Lung (tissue), 12 donors: ENCODE results near the gene SUPT3H. TPM values are rescaled to one million over a fixed set of nuclear protein-coding genes. Genes with fewer than 3 reads are reported as not detected.
"Not testable (repeated sequence)": the region's sequence is repeated elsewhere in the genome, so short reads cannot be mapped to it uniquely, and the experiment has no call there.

Experiments used
- ATAC-seq: fragments of 200-7000 bp; cut with Tn5 transposase; one replicate; pipeline ENCODE4 v1.9.1; 2020; ENCODE audit warnings: moderate number of reproducible peaks; ENCODE audit not compliant: insufficient read depth, low FRiP score
- DNase-seq, 3 donors: peaks; one replicate each; pipeline ENCODE4 v3.0.0-alpha.2; 2013 to 2017
- H3K27ac ChIP-seq, 2 donors: one replicate each; pipeline ENCODE4 v1.5.1; 2013; ENCODE audit warnings: mild to moderate bottlenecking in 2 of 2, moderate library complexity in 2 of 2, control low read depth in 1 of 2, inconsistent platforms in 1 of 2, low read depth in 1 of 2, low read length in 1 of 2
- H3K27me3 ChIP-seq, 3 donors: one replicate each; pipeline ENCODE4 v1.5.1; 2013; ENCODE audit warnings: low read length in 2 of 3; ENCODE audit not compliant: control insufficient read depth in 3 of 3, insufficient read depth in 3 of 3
- H3K36me3 ChIP-seq, 4 donors: one replicate each; pipeline ENCODE4 v1.5.1; 2013; ENCODE audit warnings: low read length in 4 of 4, mild to moderate bottlenecking in 1 of 4, moderate library complexity in 1 of 4; ENCODE audit not compliant: control insufficient read depth in 4 of 4, insufficient read depth in 4 of 4
- H3K4me1 ChIP-seq, 5 donors: one replicate each; pipeline ENCODE4 v1.5.1; 2013; ENCODE audit warnings: low read length in 5 of 5, mild to moderate bottlenecking in 2 of 5, moderate library complexity in 1 of 5; ENCODE audit not compliant: control insufficient read depth in 5 of 5, insufficient read depth in 5 of 5
- H3K4me3 ChIP-seq: one replicate; pipeline ENCODE4 v1.5.1; 2013; ENCODE audit warnings: mild to moderate bottlenecking, control low read depth, moderate library complexity
- H3K9ac ChIP-seq, 2 donors: one replicate each; pipeline ENCODE4 v1.5.1; 2013; ENCODE audit warnings: low read length in 2 of 2, control low read depth in 1 of 2; ENCODE audit not compliant: insufficient read depth in 1 of 2
- H3K9me3 ChIP-seq, 4 donors: one replicate each; pipeline ENCODE4 v1.5.1; 2013; ENCODE audit warnings: low read length in 3 of 4, mild to moderate bottlenecking in 1 of 4, moderate library complexity in 1 of 4; ENCODE audit not compliant: control insufficient read depth in 4 of 4, insufficient read depth in 3 of 4
- WGBS, 2 donors: extraction: QIAGEN DNeasy Blood & Tissue Kit; methylation state at CpG; one replicate each; pipeline ENCODE4 v1.1.7; 2013; 5-methylcytosine and 5-hydroxymethylcytosine counted together
- polyA plus RNA-seq, 2 donors: library from polyadenylated mRNA; stranded (reverse); fragments of 200-250 nt; gene quantifications; one replicate each; pipeline ENCODE4 v1.2.1, GENCODE V29; 2013
- total RNA-seq, 2 donors: library from RNA; depleted of rRNA in 1 of 2; stranded (reverse); fragments of >200 nt in 1 of 2; gene quantifications; one replicate each; pipeline ENCODE4 v1.2.1, GENCODE V29; 2014 to 2021
- TF ChIP-seq, protein P1 (sequence below): IDR thresholded peaks from 2 replicates; pipeline ENCODE4 v1.5.1; 2012; ENCODE audit warnings: mild to moderate bottlenecking; ENCODE audit errors: control extremely low read depth, extremely low read depth
- donor health status: control.
- donor health status: control.
- donor health status: Bipolar disorder and iron deficiency.
- donor health status: healthy.
- donor health status: DM: yes; HTN: yes; CAD: no.

SUPT3H gene
- total and polyA plus RNA-seq, 4 donors, result 5.2 to 17.4 (median 8.2) TPM

GRCh38 chr6:45073771-45074170 is 304.0 kb downstream of the SUPT3H start:
- DNase-seq (no peak), ATAC-seq (no peak)
- Histone ChIP-seq H3K9ac (no peak overlapping the region), H3K4me3 (no peak overlapping the region), H3K4me1 (no peaks in the 10 kb centered on the region), H3K36me3 (no peaks in the 10 kb centered on the region), H3K27ac (no peak overlapping the region), H3K9me3 (peaks cover 0 to 4% (median 1%) of the 10 kb centered on the region in 4 donors), H3K27me3 (no peaks in the 10 kb centered on the region)
- TF ChIP-seq, protein P1, sequence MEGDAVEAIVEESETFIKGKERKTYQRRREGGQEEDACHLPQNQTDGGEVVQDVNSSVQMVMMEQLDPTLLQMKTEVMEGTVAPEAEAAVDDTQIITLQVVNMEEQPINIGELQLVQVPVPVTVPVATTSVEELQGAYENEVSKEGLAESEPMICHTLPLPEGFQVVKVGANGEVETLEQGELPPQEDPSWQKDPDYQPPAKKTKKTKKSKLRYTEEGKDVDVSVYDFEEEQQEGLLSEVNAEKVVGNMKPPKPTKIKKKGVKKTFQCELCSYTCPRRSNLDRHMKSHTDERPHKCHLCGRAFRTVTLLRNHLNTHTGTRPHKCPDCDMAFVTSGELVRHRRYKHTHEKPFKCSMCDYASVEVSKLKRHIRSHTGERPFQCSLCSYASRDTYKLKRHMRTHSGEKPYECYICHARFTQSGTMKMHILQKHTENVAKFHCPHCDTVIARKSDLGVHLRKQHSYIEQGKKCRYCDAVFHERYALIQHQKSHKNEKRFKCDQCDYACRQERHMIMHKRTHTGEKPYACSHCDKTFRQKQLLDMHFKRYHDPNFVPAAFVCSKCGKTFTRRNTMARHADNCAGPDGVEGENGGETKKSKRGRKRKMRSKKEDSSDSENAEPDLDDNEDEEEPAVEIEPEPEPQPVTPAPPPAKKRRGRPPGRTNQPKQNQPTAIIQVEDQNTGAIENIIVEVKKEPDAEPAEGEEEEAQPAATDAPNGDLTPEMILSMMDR, result no peak

- no peak overlapping the region for H3K4me3 ChIP-seq
Observed at GRCh38 chr6:45072673-45073072, 305.1 kb downstream of the SUPT3H start.

GRCh38 chr6:45072016-45072415 is 305.7 kb downstream of the SUPT3H start:
- DNase-seq (no peak), ATAC-seq (no peak)
- H3K27me3 ChIP-seq, result no peaks in the 10 kb centered on the region
- TF ChIP-seq, protein P1, result no peak
- H3K27ac ChIP-seq, result no peak overlapping the region
- H3K4me1 ChIP-seq, result no peaks in the 10 kb centered on the region
- no peak overlapping the region for H3K9ac ChIP-seq
- H3K36me3 ChIP-seq, result no peaks in the 10 kb centered on the region
- 75 to 84% methylated on average over 1 of the region's 1 CpG for WGBS, 2 donors
- H3K4me3 ChIP-seq, result no peak overlapping the region
- no peaks in the 10 kb centered on the region for H3K9me3 ChIP-seq

More at GRCh38 chr6:45072673-45073072, 305.1 kb downstream of the SUPT3H start:
- no peak overlapping the region for H3K27ac ChIP-seq
- no peaks in the 10 kb centered on the region for H3K4me1 ChIP-seq
- ATAC-seq (no peak), DNase-seq (no peak)
- no peaks in the 10 kb centered on the region for H3K27me3 ChIP-seq
- TF ChIP-seq, protein P1, result no peak
- WGBS, 2 donors, result 66 to 76% methylated on average over 3 of the region's 3 CpGs
- H3K9ac ChIP-seq, result no peak overlapping the region
- no peaks in the 10 kb centered on the region for H3K36me3 ChIP-seq
- H3K9me3 ChIP-seq, result no peaks in the 10 kb centered on the region

- H3K27me3 ChIP-seq, result no peaks in the 10 kb centered on the region
- no peaks in the 10 kb centered on the region for H3K9me3 ChIP-seq
- 88 to 90% methylated on average over 3 of the region's 3 CpGs for WGBS, 2 donors
- H3K27ac ChIP-seq, result no peak overlapping the region
- no peak overlapping the region for H3K4me3 ChIP-seq
- no peak overlapping the region for H3K9ac ChIP-seq
- DNase-seq (no peak), ATAC-seq (no peak)
- H3K4me1 ChIP-seq, result no peaks in the 10 kb centered on the region
- H3K36me3 ChIP-seq, result no peaks in the 10 kb centered on the region
- TF ChIP-seq, protein P1, result no peak
Observed at GRCh38 chr6:45069091-45069490, 308.6 kb downstream of the SUPT3H start.

DNA sequence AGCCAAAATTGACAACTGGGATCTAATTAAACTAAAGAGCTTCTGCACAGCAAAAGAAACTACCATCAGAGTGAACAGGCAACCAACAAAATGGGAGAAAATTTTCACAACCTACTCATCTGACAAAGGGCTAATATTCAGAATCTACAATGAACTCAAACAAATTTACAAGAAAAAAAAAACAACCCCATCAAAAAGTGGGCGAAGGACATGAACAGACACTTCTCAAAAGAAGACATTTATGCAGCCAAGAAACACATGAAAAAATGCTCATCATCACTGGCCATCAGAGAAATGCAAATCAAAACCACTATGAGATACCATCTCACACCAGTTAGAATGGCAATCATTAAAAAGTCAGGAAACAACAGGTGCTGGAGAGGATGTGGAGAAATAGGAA is 310.3 kb downstream of the SUPT3H start:
- H3K27ac ChIP-seq, H3K36me3 ChIP-seq, DNase-seq, H3K9ac ChIP-seq, H3K9me3 ChIP-seq, H3K4me1 ChIP-seq, ATAC-seq, H3K4me3 ChIP-seq, H3K27me3 ChIP-seq: not testable (repeated sequence)
- 78% methylated on average over 1 of the region's 1 CpG; no CpG with 5 or more reads in 1 of the 2 donors for WGBS, 2 donors

- not testable (repeated sequence) for H3K36me3 ChIP-seq, ATAC-seq, H3K27me3 ChIP-seq, DNase-seq, H3K9ac ChIP-seq, H3K9me3 ChIP-seq, H3K4me3 ChIP-seq, H3K27ac ChIP-seq, H3K4me1 ChIP-seq
- WGBS, 2 donors, result 86 to 88% methylated on average over 12 to 15 of the region's 15 CpGs
Observed at GRCh38 chr6:45062659-45063058, 315.1 kb downstream of the SUPT3H start.
